ENCODE data around the gene SYNE1.

GRCh38 chr6:152166897-152167296 lies 470.3 kb downstream of the SYNE1 start:
- no peak for TF ChIP-seq CTCF (IDR thresholded peaks at IDR 0.05)
- no peak for TF ChIP-seq POLR2A (IDR thresholded peaks at IDR 0.05)
